Measurements from ENCODE around the gene EFEMP2.
"Not testable (repeated sequence)": the region's sequence is repeated elsewhere in the genome, so short reads cannot be mapped to it uniquely, and the experiment has no call there.

Gene EFEMP2

DNA sequence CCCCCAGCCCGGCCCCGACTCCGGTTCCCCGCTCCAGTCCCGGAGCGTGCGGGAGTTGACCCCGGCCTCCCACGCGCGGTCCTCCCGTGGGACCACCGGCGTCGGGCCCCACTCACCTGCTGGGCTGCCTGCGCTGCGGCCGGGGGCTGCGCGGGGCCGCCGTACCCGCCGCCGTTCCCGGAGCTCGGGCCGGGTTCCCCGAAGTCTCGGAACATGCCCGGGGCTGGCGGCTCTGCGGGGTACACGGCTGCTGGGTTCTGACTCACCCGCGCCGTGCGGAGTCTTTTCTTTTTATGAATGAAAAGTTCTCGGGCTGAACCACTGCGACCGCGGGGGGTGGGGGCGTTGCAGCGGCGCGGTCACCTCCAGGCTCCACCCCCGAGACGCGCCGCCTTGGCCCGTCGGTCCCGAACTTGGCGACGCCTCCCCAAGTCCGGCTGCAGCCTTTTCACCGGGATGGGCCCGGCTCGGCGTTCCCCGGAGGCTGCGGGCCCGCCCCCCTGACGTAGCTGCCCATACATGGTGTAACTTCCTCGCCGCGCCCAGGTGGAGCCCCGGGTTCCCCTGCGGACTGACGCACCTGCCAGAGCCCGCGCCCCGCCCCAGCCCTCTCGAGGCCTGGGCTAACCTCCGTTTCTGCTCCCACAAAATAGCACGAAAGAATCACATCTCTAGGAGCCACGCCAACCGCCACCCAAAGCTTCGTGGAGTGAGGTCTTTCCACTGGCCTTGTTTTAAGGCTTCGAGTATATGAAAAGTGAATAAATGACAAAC, 27.7 kb upstream of the EFEMP2 start, which contains the start of gene FOSL1:
FOSL1 (minus strand) TSS at position 264 of the 774 bp plus-strand sequence; CDS start at position 215, 49 bp downstream.
- FAIRE-seq (no peak), DNase-seq (ENCODE audit: low spot score) (peak; percentile 88)

DNA sequence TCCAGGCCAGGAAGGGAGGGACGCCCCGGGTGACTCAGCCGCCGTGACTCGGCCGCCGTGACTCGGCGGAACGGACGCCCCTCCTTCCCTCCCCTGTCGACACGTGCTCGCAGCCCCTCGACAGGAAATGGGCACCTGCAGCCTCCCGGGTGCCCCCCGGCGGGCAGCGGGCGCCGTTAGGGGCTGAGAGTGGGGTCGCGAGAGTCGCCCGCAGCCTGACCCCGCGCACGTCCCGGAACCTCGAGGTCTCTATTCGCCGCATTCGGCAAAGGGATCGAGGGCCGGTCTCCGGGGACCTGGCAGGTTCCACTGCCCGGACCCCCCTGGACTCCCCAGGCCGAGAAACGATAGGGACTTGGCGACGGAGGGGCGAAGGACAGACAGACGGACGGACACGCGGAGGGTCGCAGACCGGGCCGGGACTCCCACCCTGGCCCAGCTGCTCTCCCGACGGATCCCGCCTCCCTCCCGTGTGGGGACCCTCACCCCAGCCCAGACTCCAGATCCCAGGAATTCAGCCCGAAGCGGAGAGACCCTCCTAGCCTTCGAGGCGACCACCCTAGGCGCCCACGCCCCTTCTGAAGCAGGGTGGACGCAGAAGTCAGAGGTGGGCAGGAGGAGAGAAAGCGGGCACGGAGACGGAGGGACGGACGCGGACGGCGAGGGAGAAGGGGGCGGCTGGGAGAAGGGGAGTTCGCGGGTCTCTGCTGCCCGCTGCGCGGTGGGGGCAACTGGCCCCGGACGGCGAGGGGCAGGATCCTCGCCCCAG, 26.9 kb upstream of the EFEMP2 start:
- DNase-seq (ENCODE audit: low spot score) (peak; percentile 77), FAIRE-seq (no peak)

DNA sequence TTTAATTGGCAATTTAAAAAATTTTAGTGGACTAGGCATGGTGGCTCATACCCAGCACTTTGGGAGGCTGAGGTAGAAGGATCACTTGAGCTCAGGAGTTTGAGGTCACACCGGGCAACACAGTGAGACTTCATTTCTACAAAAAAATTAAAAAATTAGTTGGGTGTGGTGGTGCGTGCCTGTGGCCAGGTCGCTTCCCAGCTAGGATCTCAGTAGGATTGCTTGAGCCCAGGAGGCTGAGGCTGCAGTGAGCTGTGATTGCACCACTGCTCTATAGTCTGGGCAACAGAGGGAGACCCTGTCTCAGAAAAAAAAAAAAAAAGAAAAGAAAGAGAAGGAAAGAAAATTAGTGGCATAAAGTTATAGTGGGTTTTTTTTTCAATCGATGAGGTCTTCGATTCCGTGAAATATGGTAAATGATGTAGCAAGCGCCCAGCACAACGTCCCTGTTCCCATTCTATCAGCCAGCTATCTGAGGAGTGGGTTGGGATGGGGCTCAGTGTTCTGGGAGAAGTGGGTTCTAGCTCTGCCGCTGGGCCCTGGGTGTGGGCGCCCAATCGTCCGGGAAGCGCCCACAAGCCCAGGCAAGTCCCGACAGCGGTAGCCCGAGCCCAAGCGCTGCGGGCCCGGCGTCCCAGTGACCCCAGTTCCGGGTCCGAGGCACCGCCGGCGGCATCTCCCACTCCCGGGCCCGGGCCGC, 26.2 kb upstream of the EFEMP2 start:
- FAIRE-seq = no peak

DNA sequence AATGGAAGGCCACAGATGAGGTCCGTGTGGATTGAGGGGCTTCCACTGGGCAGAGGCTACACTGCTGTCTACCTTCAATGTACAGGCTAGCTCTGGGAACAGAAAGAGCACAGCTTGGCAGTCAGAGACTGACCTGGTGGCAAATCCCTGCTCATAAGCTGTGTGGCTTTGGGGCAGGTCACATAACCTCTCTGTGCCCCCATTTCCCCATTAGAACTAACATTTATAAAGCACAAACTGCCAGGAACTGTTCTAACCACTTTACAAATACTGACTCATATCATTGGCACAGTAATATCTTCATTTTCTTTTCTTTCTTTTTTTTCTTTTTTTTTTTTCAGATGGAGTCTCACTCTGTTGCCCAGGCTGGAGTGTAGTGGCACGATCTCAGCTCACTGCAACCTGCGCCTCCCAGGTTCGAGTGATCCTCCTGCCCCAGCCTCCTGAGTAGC, 24.4 kb upstream of the EFEMP2 start:
- DNase-seq (ENCODE audit: low spot score) (no peak), FAIRE-seq (no peak)

More for the DNA sequence above, 26.2 kb upstream of the EFEMP2 start:
- DNase-seq (ENCODE audit: low spot score) = no peak

DNA sequence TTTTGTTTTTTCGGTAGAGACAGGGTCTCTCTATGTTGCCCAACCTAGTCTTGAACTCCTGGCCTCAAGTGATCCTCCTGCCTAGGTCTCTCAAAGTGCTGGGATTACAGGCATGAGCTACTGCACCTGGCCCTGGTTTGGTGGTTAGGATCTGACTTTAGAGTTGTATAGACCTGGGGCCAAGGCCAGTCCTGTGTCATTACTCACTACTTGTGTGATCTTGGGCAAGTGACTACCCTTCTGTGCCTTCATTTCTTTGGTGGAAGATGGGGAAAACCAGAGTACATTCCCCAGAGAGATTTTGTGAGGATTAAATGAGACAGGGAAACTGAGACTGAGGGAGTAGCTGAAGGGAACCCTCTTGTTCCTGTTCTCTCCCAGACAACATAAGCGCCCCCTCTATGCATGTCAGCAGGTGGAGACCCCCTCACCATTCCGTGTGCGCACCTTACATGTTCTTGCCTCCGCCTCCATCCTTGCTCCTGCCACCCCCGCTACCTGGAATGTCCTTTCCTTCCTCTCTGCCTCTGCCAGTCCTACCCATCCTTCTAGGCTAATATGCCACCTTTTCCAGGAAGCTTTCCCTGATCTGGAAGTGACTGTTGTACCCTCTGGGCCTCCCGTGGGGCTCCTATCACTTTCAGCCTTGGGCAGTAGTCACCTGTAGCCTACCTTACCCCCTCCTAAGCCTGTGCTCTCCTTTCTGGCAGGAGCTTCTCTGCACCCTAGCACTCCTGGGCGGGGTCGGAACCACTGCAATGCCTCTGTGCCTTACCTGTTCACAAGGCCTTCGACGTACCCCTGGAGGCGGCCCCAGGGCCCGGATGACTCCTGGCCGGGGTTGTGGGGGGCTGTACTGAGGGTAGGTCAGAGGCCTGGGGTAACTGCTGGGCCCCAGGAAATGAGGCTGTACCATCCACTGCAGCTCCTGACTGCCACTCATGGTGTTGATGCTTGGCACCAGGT, 23.7 kb upstream of the EFEMP2 start:
- DNase-seq (ENCODE audit: low spot score) (no peak), FAIRE-seq (no peak)

DNA sequence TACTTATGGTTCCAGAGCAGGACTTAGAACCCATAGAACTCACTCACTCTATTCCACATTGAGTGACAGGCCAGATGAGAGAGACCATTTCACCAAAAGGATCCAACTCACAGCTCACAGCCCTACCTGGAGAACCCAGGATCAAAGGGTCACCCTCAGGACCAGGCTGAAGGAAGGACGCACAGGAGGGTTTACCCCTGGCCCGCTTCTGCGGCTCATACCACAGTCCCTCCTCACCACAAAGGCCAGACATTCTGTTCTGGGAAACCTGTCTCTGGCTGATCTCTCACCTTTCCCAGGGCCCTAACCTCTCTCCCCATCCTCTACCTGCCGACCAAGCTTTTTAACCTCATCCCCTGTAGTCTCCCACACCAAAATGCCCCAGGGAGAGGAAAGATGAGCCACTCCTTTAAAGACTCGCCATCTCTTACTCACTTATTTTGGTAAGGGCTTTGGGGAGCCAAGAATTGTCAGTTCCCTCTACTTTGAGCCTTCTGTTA, 22.9 kb upstream of the EFEMP2 start:
- no peak for DNase-seq (ENCODE audit: low spot score)
- FAIRE-seq = no peak

DNA sequence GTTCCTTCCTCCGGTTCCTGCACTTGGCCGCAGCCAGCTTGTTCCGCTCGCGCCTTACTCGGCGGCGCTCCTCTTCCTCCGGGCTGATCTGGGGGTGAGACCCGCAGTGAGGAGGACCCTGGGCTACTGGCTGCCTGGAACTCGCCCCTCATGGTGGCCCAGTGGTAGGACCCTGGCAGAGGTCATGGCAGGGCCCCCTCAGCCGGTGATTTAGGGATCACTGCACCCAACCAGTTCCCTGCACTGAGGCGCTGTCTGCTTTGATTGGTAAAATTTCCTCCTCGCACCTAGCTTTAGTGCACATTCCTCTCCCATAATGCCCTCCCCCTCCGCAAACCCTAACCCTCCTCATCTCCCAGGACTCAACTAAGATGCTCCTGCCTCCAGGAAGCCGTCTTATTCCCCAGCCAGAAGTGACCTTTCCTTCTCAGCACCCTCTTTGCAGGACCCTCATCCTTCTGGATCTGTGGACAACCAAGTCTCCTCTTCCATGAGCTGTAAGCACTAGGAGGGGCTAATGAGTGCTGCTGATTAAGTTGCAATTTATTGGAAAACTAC, 21.5 kb upstream of the EFEMP2 start:
- no peak for FAIRE-seq
- no peak for DNase-seq (ENCODE audit: low spot score)

DNA sequence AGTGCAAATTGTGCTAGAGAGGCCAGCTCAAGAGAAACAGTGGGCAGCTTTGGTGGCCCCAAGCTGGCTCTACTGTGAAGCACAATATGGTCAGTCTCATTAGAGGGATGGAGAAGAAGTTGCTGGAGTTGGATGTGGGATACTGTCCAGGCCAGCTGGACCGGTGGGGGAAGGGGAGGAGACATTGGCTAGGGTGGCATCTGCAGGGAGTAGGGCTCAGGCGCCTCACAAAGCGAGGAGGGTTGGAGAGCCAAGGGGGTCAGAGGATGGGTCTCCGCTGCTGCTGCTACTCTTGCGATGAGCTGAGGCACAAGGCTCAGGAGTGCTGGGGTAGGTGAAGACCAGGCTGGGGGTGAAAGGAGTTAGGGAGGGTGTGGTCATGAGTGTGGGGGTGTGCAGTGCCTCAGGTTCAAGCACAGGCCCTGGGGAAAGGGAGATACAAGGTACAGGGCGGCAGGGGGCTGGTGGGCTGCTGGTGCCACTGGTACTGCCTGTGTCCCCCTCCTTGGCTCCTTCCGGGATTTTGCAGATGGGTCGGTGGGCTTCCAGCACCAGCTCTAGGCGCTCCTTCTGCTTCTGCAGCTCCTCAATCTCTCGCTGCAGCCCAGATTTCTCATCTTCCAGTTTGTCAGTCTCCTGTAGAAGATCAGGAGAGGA, 20.2 kb upstream of the EFEMP2 start:
- FAIRE-seq (no peak), DNase-seq (ENCODE audit: low spot score) (no peak)

DNA sequence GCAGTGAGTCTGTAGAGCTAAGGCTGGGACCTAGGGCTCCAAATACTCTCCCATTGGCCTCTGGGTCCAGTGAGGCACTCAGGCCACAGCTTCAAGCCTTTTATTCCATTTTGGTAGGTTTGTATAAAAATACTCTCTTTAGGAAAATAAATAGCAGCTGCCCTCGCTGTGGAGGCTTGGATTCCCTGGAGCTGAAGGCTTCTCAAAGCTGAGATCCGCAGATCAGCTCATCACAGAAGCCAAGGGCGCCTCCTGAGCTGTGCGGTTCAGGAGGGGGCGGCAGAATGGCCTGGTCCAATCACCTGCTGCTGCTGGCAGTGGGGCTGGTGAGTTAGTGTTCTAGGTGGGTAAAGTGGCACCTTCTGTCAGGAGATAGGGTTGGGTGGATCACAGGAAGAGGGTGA, 19.5 kb upstream of the EFEMP2 start:
- DNase-seq (ENCODE audit: low spot score); FAIRE-seq: not testable (repeated sequence)

DNA sequence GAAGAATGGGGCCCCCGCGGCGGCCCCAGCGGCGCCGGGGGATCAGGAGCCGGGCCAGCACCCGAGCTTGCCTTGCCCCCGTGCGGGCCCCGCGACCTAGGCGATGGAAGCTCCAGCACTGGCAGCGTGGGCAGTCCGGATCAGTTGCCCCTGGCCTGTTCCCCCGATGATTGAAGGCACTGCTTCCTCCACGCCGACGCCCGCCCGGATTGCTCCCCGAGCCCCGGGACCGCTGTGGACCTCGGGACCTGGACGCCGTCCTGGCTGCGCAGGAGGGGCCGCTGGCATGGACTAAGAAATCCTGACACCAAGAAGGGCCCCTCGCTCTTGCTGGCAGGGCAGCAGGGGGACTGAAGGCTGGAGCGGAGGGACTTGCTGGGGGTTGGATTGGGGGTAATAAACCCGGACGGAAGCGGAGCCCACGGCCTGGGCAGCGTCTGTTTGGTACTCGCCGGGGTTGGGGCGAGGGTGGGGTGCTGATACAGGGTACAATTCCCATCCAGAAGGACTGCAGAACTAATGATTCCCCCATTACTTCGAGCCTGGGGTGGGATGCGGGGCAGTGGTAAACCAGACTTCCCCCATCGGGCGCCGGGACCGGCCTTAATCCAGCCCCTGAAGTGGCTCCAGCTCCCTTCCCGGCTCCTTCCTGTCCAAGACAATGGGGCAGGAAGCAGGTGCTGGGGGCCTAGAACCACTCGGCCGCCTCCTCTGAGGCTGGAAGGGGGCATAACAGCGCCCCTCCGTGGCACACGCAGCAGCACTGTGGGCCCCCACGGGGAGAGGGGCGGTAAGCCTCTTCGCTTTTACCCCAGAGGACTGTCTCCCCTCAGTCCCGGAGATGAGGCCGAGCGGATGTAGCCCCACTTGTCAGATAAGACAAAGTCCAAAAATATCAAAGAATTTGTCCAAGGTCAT, 18.9 kb upstream of the EFEMP2 start:
- DNase-seq (ENCODE audit: low spot score) = peak; percentile 45
- no peak for FAIRE-seq

DNA sequence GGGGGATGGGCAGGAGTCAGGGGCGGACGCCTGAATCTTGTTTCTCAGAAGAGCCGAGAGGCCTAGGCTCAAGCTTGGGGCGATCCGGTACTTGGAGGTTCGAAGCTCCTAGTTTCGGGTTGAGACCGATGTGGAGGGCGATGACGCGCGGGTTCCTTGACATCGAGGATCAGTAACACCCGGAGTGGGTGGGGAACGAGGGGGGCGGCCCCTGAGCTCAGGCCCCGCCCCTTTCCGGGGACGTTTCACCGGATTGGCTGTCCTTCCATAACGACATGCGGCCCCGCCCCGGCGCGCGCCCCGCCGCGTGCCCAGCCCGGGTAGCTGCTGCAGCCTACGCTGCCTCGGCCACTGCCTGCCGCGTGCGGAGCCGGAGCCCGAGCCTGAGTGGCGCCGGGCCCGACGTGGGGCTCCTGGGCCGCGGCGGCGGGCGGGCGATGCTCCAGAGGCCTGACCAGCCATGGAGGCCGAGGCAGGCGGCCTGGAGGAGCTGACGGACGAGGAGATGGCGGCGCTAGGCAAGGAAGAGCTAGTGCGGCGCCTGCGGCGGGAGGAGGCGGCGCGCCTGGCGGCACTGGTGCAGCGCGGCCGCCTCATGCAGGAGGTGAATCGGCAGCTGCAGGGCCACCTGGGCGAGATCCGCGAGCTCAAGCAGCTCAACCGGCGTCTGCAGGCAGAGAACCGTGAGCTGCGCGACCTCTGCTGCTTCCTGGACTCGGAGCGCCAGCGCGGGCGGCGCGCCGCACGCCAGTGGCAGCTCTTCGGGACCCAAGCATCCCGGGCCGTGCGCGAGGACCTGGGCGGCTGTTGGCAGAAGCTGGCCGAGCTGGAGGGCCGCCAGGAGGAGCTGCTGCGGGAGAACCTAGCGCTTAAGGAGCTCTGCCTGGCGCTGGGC, 18.0 kb upstream of the EFEMP2 start, which contains the start of gene CCDC85B:
CCDC85B (plus strand) TSS at position 350 of the 895 bp plus-strand sequence; CDS start at position 461, 111 bp downstream.
- no peak for FAIRE-seq
- DNase-seq (ENCODE audit: low spot score) = peak; percentile 85

DNA sequence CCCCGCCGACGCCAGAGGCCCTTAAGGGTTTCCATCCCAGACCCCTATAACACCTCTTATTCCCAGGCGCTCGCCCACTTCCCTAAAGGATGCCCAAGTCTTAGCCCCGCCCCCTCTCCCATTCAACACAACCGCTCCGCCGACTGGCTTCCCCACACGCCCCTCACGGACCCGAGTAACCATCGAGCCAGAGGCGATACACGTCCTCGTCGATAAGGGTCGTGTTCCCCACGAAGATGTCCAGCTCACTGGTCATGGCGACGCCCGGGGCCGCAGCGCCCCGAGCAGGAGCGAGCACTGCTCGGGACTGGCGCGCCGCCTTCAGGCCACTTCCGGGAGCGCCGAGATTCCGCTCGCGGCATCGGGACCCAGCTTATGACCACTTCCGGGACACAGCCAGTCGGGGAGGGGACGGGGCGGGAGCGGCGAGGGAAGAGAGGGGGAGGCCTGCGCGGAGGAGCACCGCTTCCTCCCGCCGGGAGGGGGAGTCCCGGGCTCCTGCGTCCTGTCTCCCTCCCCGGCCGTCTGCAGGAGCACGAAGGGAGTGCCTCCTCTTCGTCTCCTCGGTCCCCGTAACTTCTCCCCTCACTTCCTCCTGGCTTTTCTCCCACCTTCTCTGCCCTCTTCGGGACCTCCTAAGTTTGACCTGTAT, 15.7 kb upstream of the EFEMP2 start, which contains the start of gene FIBP:
FIBP (minus strand) TSS at position 309 of the 652 bp plus-strand sequence; CDS start at position 256, 53 bp downstream.
- no peak for FAIRE-seq
- peak; percentile 88 for DNase-seq (ENCODE audit: low spot score)

DNA sequence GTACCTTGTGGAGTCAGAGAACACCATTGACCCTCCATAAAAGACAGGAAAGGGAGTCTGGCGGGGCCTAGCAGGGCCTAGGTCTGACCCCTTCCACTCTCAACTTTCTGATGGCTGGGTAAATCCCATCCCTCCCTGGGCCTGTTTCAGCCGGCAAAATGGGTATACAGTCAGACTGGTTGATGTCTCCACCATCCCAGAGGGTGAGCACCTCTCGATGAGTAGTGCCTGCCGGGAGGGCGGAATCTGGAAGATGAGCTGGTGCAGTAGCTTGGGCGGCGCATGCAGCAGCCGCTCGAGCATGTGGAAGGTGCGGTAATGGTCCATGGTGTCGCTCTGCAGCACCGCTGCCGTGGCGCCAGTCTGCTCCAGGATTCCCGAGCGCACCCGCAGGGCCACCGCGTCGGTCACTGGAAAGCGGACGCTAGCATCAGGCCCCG, 15.1 kb upstream of the EFEMP2 start:
- DNase-seq (ENCODE audit: low spot score) (peak; percentile 35), FAIRE-seq (no peak)

DNA sequence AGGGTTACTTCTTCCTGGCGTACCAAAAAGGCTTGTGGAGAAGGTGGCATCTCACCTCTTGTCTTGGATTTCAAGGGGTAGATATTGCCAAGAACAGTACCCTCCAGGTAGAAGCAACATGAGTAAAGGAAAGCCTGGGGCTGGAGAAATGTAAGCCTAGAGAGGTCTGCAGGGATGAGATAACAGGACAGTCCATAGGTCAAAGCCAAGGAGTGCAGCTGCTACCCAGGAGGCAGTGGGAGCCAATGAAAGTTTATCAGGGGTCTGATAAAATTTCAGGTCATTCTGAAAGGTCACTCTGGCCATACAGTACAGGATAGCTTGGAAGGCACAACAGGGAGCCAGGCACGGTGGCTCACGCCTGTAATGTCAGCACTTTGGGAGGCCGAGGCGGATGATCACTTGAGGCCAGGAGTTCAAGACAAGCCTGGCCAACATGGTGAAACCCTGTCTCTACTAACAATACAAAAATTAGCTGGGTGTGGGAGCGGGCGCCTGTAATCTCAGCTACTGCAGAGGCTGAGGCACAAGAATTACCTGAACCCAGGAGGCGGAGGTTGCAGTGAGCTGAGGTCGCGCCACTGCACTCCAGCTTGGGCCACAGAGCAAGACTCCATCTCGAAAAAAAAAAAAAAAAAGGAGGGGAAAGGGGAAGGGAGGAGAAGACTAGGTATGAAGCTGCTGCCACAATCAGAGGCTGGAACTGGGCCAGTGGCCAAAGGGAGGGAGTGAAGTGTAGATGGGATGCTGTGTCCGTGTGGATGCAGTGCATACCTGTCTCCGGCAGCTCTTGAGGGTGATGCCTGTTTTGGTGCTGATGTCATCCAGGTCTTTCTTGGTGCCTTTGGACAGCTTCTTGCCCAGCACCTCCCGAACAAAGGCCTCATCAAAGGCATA, 14.5 kb upstream of the EFEMP2 start:
- DNase-seq (ENCODE audit: low spot score) (no peak), FAIRE-seq (no peak)

DNA sequence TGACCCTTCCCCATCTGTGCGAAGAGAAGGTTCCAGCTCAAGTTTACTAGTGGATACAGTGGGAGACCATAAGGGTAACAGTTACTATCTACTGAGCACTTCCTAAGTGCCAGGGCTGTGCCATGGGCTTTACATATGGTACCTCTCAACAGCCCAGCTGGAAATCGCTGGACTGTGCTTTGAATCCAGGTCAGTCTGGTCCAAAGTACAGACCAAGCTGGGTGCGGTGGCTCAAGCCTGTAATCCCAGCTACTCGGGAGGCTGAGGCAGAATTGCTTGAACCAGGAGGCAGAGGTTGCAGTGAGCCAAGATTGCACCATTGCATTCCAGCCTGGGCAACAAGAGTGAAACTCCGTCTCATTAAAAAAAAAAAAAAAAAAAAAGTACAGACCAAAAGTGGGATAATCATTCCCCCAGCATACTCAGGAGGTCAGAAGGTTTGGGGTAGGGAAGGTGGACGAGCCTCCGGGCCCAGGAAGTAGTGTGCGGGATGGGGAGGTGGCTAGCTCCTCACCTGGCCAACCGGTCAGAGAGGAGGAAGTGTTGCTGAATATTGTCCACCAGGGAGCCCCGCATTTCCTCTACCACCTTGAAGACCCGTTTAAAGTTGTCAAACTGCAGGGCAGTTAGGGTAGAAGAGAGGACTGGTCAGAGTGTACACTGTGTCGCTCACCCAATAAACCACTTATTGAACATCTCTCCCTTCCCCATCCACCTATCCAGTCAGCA, 13.4 kb upstream of the EFEMP2 start:
- FAIRE-seq (no peak), DNase-seq (ENCODE audit: low spot score) (no peak)

Measured in RCC 7860 (cell line).